ENCODE results near the gene GNAL. TPM values are rescaled to one million over a fixed set of nuclear protein-coding genes. Genes with fewer than 3 reads are reported as not detected.

GNAL gene
- total RNA-seq, 1 experiment from 2014 or later, result 28.4 TPM

- H3K4me3 ChIP-seq (ENCODE audit: low read depth, low read length), result no peak overlapping the region
- no peaks in the 10 kb centered on the region for H3K4me1 Mint-ChIP-seq (ENCODE audit: low read depth, unreplicated experiment)
- H3K9me3 Mint-ChIP-seq (ENCODE audit: unreplicated experiment), result peaks cover 18% of the 10 kb centered on the region
- no peaks in the 10 kb centered on the region for H3K27me3 ChIP-seq (replicated peaks; ENCODE audit: control insufficient read depth, insufficient read depth, low read length)
- CTCF ChIA-PET, result no interaction called here
- H3K27ac Mint-ChIP-seq (ENCODE audit: unreplicated experiment), result no peak overlapping the region
- no peak overlapping the region for H3K4me3 Mint-ChIP-seq (ENCODE audit: unreplicated experiment)
- TF ChIP-seq CTCF (IDR thresholded peaks at IDR 0.05; ENCODE audit: insufficient read depth in 1 of 2, low read depth in 1 of 2, low read length in 1 of 2, severe bottlenecking in 1 of 2, unreplicated experiment in 1 of 2), result no peak
- no peak for DNase-seq
- H3K4me1 ChIP-seq, result no peaks in the 10 kb centered on the region
- H3K36me3 Mint-ChIP-seq (ENCODE audit: insufficient read depth, unreplicated experiment), result no peaks in the 10 kb centered on the region
- POLR2A ChIA-PET, result no interaction called here
- H3K9me3 ChIP-seq, result no peaks in the 10 kb centered on the region
- BruUV-seq (replicated peaks), result no TSS peak
- intact Hi-C loops (cut with micrococcal nuclease; ENCODE audit: unreplicated experiment), result no loop called here
- H3K36me3 ChIP-seq (ENCODE audit: control insufficient read depth, insufficient read depth, low read length), result no peaks in the 10 kb centered on the region
- peaks cover 7% of the 10 kb centered on the region for H3K27me3 Mint-ChIP-seq (ENCODE audit: insufficient read depth, unreplicated experiment)
Observed at GRCh38 chr18:11651899-11652298, 37.2 kb upstream of the GNAL start.

DNA sequence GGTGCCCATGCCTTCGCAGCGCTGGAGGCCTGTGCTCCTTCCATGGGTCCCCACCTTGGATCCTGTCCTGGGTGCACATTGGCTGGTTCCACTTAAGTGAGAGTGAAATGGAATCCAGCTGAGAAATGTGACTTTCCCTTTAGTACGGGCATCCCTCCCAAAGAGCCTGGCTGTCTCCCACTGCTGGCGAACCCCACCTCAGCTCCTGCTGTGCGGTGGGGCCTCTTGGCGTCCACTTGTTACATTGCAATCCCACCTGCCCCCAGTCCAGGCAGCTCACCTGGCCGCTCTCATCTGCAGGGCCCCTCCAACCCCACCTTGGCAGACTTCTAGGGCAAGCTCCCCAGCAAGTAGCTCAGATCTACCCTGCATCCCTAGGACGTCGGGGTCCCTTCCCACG, 35.5 kb upstream of the GNAL start:
- no peaks in the 10 kb centered on the region for H3K27me3 ChIP-seq (replicated peaks; ENCODE audit: control insufficient read depth, insufficient read depth, low read length)
- H3K4me1 ChIP-seq, result no peaks in the 10 kb centered on the region
- no peaks in the 10 kb centered on the region for H3K36me3 ChIP-seq (ENCODE audit: control insufficient read depth, insufficient read depth, low read length)
- H3K27me3 Mint-ChIP-seq (ENCODE audit: insufficient read depth, unreplicated experiment), result peaks cover 10% of the 10 kb centered on the region
- no peak for DNase-seq
- H3K36me3 Mint-ChIP-seq (ENCODE audit: insufficient read depth, unreplicated experiment), result no peaks in the 10 kb centered on the region
- no peak overlapping the region for H3K4me3 Mint-ChIP-seq (ENCODE audit: unreplicated experiment)
- peaks cover 18% of the 10 kb centered on the region for H3K9me3 Mint-ChIP-seq (ENCODE audit: unreplicated experiment)
- CTCF ChIA-PET, result interaction anchor here (0.6 kb wide), 2 partner anchors 46 to 212 kb away, joined by 3 to 4 read pairs; no protein-coding TSS in a partner anchor
- POLR2A ChIA-PET, result no interaction called here
- no peak overlapping the region for H3K27ac Mint-ChIP-seq (ENCODE audit: unreplicated experiment)
- H3K4me1 Mint-ChIP-seq (ENCODE audit: low read depth, unreplicated experiment), result no peaks in the 10 kb centered on the region
- intact Hi-C loops (cut with micrococcal nuclease; ENCODE audit: unreplicated experiment), result no loop called here
- no peak for TF ChIP-seq CTCF (IDR thresholded peaks at IDR 0.05; ENCODE audit: insufficient read depth in 1 of 2, low read depth in 1 of 2, low read length in 1 of 2, severe bottlenecking in 1 of 2, unreplicated experiment in 1 of 2)
- BruUV-seq (replicated peaks), result no TSS peak
- H3K4me3 ChIP-seq (ENCODE audit: low read depth, low read length), result no peak overlapping the region
- no peaks in the 10 kb centered on the region for H3K9me3 ChIP-seq

GRCh38 chr18:11654736-11655605, 34.1 kb upstream of the GNAL start:
- no peaks in the 10 kb centered on the region for H3K9me3 ChIP-seq
- no peak overlapping the region for H3K4me3 ChIP-seq (ENCODE audit: low read depth, low read length)
- no peaks in the 10 kb centered on the region for H3K36me3 ChIP-seq (ENCODE audit: control insufficient read depth, insufficient read depth, low read length)
- Mint-ChIP-seq H3K4me1 (ENCODE audit: low read depth, unreplicated experiment) (no peaks in the 10 kb centered on the region), H3K4me3 (ENCODE audit: unreplicated experiment) (peak overlapping the region; percentile 44), H3K27me3 (ENCODE audit: insufficient read depth, unreplicated experiment) (peaks cover 10% of the 10 kb centered on the region), H3K36me3 (ENCODE audit: insufficient read depth, unreplicated experiment) (no peaks in the 10 kb centered on the region), H3K9me3 (ENCODE audit: unreplicated experiment) (peaks cover 18% of the 10 kb centered on the region), H3K27ac (ENCODE audit: unreplicated experiment) (no peak overlapping the region)
- CTCF ChIA-PET, result interaction anchor here (0.6 to 3.5 kb wide), 16 partner anchors 13 to 384 kb away, joined by 3 to 52 read pairs (median 4); partner anchors contain the start of gene GNAL
- no peaks in the 10 kb centered on the region for H3K27me3 ChIP-seq (replicated peaks; ENCODE audit: control insufficient read depth, insufficient read depth, low read length)
- no peaks in the 10 kb centered on the region for H3K4me1 ChIP-seq
- peak; percentile 83 to 88 for TF ChIP-seq CTCF (IDR thresholded peaks at IDR 0.05; ENCODE audit: insufficient read depth in 1 of 2, low read depth in 1 of 2, low read length in 1 of 2, severe bottlenecking in 1 of 2, unreplicated experiment in 1 of 2)
- POLR2A ChIA-PET, result no interaction called here
- BruUV-seq (replicated peaks), result no TSS peak
- intact Hi-C loops (cut with micrococcal nuclease; ENCODE audit: unreplicated experiment), result loop anchor here (1.0 to 5.0 kb wide), 6 partner anchors 73 to 384 kb away; no protein-coding TSS in a partner anchor
- peak in 1 of 2 experiments; percentile 79 for DNase-seq

Data from Caco-2 (cell line).